ENCODE results near the gene SH3RF3. TPM values are rescaled to one million over a fixed set of nuclear protein-coding genes. Genes with fewer than 3 reads are reported as not detected.

SH3RF3 gene
- total RNA-seq, 1 experiment from 2014 or later: 1.0 TPM

DNA sequence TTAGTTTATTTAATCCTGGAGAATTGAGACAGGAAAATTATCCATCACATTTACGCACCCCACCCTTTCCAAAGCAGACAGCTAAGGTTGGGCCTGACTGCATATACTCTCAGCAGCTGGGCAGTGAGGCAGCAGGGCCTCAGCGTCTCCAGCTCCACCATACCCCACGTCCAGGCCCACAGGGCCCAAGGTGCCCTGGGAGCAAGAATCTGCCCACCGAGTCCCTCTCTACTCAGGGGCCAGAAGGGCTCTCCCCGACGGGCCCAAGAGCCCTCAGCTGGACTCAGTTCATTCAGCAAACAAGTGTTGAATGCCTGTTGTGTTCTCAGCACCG, 358.5 kb downstream of the SH3RF3 start:
- CTCF ChIA-PET: no interaction called here

More for the DNA sequence above, 358.5 kb downstream of the SH3RF3 start:
- POLR2A ChIA-PET: no interaction called here
- Mint-ChIP-seq H3K36me3 (no peaks in the 10 kb centered on the region), H3K27me3 (ENCODE audit: low read depth) (no peaks in the 10 kb centered on the region), H3K4me3 (no peak overlapping the region), H3K4me1 (no peaks in the 10 kb centered on the region), H3K27ac (no peak overlapping the region), H3K9me3 (no peaks in the 10 kb centered on the region)
- ATAC-seq (no peak), DNase-seq (ENCODE audit: low spot score) (no peak)
- TF ChIP-seq FOXP1 (CRISPR knock-in tag; IDR thresholded peaks at IDR 0.05; ENCODE audit: borderline replicate concordance) (no peak), CREB1 (CRISPR knock-in tag; IDR thresholded peaks at IDR 0.05) (no peak), SMAD3 (CRISPR knock-in tag; IDR thresholded peaks at IDR 0.05; ENCODE audit: borderline replicate concordance) (no peak), NFYB (CRISPR knock-in tag; conservative IDR thresholded peaks at IDR 0.05; ENCODE audit: low read depth) (no peak), ZNF219 (CRISPR knock-in tag; IDR thresholded peaks at IDR 0.05; ENCODE audit: borderline replicate concordance) (no peak), ZNF263 (CRISPR knock-in tag; IDR thresholded peaks at IDR 0.05; ENCODE audit: low read depth) (no peak), OVOL2 (CRISPR knock-in tag; IDR thresholded peaks at IDR 0.05; ENCODE audit: borderline replicate concordance) (no peak), IRF2 (CRISPR knock-in tag; IDR thresholded peaks at IDR 0.05; ENCODE audit: borderline replicate concordance, low read depth) (no peak), ZNF396 (CRISPR knock-in tag; IDR thresholded peaks at IDR 0.05; ENCODE audit: borderline replicate concordance) (no peak), ETV6 (CRISPR knock-in tag; IDR thresholded peaks at IDR 0.05) (no peak), NR3C1 (CRISPR knock-in tag; conservative IDR thresholded peaks at IDR 0.05; ENCODE audit: low read depth) (no peak), ZNF423 (CRISPR knock-in tag; IDR thresholded peaks at IDR 0.05) (no peak)
- TF ChIP-seq, protein P1, sequence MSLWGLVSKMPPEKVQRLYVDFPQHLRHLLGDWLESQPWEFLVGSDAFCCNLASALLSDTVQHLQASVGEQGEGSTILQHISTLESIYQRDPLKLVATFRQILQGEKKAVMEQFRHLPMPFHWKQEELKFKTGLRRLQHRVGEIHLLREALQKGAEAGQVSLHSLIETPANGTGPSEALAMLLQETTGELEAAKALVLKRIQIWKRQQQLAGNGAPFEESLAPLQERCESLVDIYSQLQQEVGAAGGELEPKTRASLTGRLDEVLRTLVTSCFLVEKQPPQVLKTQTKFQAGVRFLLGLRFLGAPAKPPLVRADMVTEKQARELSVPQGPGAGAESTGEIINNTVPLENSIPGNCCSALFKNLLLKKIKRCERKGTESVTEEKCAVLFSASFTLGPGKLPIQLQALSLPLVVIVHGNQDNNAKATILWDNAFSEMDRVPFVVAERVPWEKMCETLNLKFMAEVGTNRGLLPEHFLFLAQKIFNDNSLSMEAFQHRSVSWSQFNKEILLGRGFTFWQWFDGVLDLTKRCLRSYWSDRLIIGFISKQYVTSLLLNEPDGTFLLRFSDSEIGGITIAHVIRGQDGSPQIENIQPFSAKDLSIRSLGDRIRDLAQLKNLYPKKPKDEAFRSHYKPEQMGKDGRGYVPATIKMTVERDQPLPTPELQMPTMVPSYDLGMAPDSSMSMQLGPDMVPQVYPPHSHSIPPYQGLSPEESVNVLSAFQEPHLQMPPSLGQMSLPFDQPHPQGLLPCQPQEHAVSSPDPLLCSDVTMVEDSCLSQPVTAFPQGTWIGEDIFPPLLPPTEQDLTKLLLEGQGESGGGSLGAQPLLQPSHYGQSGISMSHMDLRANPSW (CRISPR knock-in tag; conservative IDR thresholded peaks at IDR 0.05; ENCODE audit: low read depth): no peak
- TF ChIP-seq, protein P2, sequence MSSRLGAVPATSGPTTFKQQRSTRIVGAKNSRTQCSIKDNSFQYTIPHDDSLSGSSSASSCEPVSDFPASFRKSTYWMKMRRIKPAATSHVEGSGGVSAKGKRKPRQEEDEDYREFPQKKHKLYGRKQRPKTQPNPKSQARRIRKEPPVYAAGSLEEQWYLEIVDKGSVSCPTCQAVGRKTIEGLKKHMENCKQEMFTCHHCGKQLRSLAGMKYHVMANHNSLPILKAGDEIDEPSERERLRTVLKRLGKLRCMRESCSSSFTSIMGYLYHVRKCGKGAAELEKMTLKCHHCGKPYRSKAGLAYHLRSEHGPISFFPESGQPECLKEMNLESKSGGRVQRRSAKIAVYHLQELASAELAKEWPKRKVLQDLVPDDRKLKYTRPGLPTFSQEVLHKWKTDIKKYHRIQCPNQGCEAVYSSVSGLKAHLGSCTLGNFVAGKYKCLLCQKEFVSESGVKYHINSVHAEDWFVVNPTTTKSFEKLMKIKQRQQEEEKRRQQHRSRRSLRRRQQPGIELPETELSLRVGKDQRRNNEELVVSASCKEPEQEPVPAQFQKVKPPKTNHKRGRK (CRISPR knock-in tag; IDR thresholded peaks at IDR 0.05; ENCODE audit: borderline replicate concordance): no peak
- TF ChIP-seq, protein P3, sequence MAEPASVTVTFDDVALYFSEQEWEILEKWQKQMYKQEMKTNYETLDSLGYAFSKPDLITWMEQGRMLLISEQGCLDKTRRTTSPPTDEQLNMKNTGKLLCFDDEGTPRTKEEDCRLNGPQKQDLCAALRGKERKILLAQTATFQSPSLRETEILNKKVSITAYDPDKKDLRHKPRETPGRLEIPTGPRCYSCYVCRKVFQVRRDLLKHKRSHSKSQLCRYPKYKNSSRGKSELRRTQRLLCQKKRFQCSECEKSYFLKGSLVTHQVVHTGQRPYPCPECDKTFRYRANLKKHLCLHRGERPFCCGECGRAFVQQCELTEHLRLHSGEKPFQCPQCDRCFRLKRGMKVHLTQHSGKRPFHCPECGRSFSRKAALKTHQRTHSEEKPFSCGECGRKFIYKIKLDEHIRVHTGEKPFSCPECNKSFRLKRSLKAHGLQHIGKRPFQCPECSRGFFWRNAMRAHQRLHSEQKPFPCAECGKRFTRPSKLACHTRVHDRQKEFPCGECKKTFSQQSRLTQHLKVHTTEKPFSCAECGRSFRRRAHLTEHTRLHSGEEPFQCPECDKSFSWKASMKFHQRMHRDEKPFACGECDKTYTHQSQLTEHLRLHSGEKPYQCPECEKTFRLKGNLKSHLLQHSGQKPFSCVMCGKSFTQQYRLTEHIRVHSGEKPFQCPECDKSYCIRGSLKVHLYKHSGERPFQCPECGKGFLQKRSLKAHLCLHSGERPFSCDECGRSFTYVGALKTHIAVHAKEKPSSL (CRISPR knock-in tag; conservative IDR thresholded peaks at IDR 0.05): no peak
- TF ChIP-seq, protein P4, sequence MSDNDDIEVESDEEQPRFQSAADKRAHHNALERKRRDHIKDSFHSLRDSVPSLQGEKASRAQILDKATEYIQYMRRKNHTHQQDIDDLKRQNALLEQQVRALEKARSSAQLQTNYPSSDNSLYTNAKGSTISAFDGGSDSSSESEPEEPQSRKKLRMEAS (CRISPR knock-in tag; IDR thresholded peaks at IDR 0.05): no peak
- TF ChIP-seq, protein P5, sequence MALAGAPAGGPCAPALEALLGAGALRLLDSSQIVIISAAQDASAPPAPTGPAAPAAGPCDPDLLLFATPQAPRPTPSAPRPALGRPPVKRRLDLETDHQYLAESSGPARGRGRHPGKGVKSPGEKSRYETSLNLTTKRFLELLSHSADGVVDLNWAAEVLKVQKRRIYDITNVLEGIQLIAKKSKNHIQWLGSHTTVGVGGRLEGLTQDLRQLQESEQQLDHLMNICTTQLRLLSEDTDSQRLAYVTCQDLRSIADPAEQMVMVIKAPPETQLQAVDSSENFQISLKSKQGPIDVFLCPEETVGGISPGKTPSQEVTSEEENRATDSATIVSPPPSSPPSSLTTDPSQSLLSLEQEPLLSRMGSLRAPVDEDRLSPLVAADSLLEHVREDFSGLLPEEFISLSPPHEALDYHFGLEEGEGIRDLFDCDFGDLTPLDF (CRISPR knock-in tag; IDR thresholded peaks at IDR 0.05): no peak
- TF ChIP-seq, protein P6, sequence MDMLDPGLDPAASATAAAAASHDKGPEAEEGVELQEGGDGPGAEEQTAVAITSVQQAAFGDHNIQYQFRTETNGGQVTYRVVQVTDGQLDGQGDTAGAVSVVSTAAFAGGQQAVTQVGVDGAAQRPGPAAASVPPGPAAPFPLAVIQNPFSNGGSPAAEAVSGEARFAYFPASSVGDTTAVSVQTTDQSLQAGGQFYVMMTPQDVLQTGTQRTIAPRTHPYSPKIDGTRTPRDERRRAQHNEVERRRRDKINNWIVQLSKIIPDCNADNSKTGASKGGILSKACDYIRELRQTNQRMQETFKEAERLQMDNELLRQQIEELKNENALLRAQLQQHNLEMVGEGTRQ (CRISPR knock-in tag; IDR thresholded peaks at IDR 0.05): no peak
- TF ChIP-seq, protein P7, sequence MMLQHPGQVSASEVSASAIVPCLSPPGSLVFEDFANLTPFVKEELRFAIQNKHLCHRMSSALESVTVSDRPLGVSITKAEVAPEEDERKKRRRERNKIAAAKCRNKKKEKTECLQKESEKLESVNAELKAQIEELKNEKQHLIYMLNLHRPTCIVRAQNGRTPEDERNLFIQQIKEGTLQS (CRISPR knock-in tag; conservative IDR thresholded peaks at IDR 0.05): no peak
- TF ChIP-seq, protein P8, sequence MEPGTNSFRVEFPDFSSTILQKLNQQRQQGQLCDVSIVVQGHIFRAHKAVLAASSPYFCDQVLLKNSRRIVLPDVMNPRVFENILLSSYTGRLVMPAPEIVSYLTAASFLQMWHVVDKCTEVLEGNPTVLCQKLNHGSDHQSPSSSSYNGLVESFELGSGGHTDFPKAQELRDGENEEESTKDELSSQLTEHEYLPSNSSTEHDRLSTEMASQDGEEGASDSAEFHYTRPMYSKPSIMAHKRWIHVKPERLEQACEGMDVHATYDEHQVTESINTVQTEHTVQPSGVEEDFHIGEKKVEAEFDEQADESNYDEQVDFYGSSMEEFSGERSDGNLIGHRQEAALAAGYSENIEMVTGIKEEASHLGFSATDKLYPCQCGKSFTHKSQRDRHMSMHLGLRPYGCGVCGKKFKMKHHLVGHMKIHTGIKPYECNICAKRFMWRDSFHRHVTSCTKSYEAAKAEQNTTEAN (CRISPR knock-in tag; IDR thresholded peaks at IDR 0.05): no peak

All from WTC11 (cell line).